NAMALWA (cell line): ENCODE data around the gene RSPH9.

Experiments
- DNase-seq: peaks from one replicate; pipeline ENCODE4 v3.0.0-alpha.2; 2015; ENCODE audit warnings: low spot score

Gene RSPH9, protein sequence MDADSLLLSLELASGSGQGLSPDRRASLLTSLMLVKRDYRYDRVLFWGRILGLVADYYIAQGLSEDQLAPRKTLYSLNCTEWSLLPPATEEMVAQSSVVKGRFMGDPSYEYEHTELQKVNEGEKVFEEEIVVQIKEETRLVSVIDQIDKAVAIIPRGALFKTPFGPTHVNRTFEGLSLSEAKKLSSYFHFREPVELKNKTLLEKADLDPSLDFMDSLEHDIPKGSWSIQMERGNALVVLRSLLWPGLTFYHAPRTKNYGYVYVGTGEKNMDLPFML

GRCh38 chr6:43644940-43645612 is at the start of gene RSPH9:
Gene RSPH9 (plus strand): TSS chr6:43645036. CDS start chr6:43645099, 63 bp downstream.
- no peak for DNase-seq

DNA sequence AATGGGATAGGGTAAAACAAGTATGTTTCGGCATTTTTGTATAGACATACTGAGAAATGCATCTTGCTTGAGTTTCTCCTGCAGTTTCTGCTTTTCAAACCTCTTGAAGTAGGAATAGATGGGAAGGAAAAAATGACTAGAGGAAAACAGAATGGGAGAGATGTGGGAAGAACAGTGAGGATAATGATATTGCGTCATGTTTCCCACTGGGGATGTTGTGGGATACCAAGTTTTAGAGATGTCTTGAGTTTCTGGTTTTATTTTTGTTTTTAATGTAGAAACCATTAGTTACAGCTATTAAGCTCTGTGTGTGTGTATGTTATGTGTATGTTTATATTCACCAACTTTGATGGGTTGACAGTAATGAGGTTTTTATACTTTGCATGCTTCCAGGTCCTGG is 44.2 kb upstream of the RSPH9 start:
- no peak for DNase-seq

DNA sequence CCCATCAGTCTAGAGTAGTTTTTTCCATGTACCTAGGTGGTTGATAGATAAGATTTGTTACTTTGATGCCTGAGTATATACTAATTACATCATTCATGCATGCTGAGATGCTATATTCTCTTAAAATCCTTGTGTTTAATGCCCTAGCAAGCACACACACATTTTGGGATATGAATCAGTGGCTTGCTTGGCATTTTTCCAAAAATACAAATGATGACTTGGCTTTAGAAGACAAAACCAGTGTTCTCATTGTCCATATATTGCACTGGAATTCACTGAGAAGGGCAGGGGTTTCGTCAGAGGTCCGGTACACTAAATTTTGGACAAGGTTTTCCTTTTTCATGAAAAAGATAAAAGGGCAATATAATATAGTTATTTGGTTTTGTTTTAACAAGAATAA is 40.7 kb upstream of the RSPH9 start:
- no peak for DNase-seq

DNA sequence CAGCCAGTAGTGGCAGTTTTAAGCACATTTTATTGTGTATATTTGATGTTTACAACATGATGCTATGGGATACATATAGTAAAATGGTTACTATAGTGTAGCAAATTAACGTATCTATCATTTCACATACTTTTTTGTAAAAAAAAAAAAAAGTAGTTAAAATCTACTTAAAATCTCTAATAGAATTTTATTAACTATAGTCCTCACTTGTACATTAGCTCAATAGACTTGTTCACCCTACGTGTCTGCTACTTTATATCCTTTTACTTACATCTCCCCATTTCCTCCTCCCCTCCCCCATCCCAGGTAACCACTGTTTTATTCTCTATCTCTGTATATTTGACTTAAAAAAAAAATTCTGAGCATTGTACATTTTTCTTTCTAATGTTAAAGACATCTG is 38.8 kb upstream of the RSPH9 start:
- DNase-seq, result no peak

DNA sequence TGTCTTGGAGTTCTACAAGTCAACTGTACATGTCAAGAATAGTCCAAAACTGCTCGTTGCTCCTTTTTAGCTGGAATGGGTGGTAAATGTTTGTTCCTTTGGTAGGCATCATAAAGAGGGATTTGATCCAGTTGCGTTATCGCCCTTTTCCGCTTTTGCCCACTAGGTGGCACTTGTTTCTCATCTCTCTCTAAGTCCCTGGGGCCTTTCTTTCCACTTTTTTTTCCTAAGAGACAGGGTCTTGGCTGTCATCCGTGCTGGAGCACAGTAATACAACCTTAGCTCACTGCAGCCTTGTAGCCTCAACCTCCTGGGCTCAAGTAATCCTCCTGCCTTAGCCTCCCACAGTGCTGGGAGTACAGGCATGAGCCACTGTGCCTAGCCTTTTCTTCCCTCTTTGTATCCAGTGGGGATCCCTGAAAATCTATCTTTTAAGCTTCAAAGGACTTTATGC is 36.5 kb upstream of the RSPH9 start:
- DNase-seq, result peak; percentile 68

GRCh38 chr6:43608807-43609206 is 36.0 kb upstream of the RSPH9 start:
- DNase-seq, result no peak

DNA sequence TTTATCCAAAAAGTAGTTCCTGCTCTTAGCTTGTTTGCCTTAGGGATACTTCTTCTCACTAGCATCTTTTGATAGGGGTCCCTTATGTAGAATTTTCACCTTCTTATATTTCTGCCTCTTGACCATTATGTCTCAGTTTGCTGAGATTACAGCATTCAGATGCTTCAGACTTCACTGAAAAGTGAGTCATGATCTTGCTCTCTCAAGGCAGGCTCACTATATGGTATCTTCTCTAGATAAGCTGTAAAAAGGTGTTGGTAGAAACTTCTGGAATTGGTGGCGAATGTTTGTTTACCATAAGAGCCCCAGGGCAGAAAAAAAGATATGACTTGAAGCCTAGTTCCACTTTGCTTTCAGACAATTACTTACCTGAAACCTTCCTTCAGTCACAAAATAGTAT is 35.4 kb upstream of the RSPH9 start:
- no peak for DNase-seq

DNA sequence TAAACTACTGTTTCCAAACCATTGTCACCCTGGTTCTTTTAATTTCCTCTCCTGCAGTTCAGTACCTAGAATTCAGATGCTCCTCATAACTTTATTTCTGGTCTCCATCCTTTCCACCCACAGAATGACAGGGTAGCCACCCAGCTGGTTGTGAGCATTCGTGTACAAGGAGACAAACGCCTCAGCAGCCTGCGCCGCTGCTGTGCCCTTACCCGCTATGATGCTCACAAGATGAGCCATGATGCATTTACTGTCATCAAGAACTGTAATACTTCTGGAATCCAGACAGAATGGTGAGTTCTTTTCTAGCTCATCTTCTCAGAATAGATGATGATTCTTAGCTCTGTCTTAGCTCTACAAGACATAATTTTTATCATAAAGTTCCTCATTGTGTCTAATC is 34.4 kb upstream of the RSPH9 start:
- no peak for DNase-seq

DNA sequence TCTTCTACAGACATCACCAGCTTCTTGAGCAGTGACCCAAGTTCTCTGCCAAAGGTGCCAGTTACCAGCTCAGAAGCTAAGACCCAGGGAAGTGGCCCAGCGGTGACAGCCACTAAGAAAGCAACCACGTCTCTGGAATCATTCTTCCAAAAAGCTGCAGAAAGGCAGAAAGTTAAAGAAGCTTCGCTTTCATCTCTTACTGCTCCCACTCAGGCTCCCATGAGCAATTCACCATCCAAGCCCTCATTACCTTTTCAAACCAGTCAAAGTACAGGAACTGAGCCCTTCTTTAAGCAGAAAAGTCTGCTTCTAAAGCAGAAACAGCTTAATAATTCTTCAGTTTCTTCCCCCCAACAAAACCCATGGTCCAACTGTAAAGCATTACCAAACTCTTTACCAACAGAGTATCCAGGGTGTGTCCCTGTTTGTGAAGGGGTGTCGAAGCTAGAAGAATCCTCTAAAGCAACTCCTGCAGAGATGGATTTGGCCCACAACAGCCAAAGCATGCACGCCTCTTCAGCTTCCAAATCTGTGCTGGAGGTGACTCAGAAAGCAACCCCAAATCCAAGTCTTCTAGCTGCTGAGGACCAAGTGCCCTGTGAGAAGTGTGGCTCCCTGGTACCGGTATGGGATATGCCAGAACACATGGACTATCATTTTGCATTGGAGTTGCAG is 31.0 kb upstream of the RSPH9 start:
- no peak for DNase-seq

DNA sequence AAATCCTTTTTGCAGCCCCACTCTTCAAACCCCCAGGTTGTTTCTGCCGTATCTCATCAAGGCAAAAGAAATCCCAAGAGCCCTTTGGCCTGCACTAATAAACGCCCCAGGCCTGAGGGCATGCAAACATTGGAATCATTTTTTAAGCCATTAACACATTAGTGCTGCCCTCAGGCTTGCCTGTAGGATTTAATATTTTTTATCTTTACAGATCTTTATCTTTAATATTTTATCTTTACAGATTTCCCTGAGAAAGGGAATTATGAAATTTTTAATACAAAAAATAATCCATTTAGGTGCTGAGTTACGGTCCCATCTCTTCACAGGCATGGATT is 30.5 kb upstream of the RSPH9 start:
- no peak for DNase-seq

DNA sequence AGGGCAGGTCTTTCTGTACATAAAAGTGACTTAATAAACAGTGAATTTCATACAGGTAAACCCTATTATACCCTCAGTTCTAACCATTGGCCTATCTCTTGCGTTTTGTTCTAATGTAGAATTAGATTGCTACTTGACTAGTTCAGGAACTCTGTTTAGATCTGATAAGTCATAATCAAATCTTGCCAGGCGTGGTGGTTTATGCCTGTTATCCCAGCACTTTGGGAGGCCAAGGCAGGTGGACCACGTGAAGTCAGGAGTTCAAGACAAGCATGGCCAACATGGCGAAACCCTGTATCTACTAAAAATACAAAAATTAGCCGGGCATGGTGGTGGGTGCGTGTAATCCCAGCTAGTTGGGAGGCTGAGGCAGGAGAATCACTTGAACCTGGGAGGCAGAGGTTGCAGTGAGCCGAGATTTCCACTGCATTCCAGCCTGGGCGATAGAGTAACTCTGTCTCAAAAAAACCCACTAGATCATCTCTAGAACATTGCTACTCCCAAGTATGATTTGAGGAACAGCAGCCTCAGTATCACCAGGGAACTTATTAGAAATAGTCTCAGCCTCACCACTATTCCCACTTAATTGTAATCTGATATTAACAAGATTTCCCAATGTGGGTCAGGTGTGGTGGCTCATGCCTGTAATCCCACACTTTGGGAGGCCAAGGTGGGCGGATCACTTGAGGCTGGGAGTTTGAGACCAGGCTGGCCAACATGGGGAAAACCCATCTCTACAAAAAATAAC is 27.9 kb upstream of the RSPH9 start:
- no peak for DNase-seq

GRCh38 chr6:43621078-43621835 is 23.6 kb upstream of the RSPH9 start:
- DNase-seq, result no peak

- DNase-seq, result no peak
Observed at GRCh38 chr6:43621836-43622180, 23.0 kb upstream of the RSPH9 start.

DNA sequence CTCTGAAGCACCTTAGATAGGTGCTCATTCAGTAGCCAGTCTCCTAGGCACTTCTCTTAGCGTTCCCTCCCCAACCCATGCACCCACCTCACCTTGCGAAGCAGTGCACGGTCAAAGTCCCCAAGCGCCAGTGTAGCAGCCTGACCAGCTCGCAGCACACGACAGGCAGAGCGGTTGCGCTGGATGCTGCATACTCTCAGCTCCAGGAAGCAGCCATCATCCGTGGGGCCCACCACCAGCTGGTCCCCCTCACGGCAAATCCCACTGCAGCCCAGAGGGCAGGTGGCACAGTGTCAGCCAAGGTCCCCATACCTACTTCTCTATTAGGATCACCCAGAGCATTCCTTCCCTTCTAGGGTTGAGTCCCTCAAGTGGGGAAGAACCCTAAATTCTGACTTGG is 22.3 kb upstream of the RSPH9 start:
- no peak for DNase-seq

GRCh38 chr6:43623880-43624785 is 20.7 kb upstream of the RSPH9 start:
- no peak for DNase-seq

- DNase-seq, result no peak
Observed at GRCh38 chr6:43624786-43625288, 20.0 kb upstream of the RSPH9 start.

GRCh38 chr6:43625393-43625992 is 19.3 kb upstream of the RSPH9 start:
- no peak for DNase-seq

DNA sequence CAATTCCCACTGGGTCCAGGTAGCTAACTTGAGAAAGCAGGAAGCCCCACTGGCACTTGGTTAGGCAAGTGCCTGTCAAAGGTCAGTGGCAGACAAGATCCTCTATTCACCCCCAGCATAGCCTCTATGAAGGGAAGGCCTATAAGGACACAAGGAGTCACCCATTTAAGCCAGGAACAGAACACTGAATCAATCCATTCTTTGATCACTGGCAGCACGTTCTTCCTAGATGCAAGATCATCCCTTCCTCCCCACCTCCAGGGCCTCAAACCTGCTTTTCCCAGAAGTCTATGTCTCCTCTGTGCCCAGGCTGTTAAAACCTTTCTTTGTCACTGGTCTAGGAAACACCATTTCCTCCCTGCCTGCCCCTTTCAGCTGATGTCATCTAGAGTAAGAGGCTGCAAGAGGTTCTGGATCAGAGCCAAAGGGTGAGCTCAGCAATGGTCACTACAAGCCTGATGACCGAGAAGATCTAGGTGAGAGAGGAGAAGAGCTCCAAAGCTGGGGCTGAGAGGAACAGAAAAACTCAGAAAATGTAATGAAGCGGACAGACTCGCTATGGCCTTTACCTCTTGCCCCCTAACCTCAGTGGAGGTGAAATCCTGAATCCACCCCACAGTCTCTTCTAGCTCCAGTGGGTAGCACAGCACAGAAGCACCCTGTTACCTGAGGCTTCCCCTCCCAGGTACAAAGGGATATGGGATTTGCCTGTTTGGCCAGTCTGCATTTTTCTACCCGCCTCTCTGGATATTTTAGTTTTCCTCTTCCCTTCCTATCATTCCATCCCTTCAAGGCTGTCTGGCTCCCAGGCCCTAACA is 17.6 kb upstream of the RSPH9 start:
- DNase-seq, result peak; percentile 34

GRCh38 chr6:43628393-43629103 is 16.3 kb upstream of the RSPH9 start:
- peak; percentile 79 for DNase-seq
